ENCODE results near the gene FGB.
"Not testable (repeated sequence)": the region's sequence is repeated elsewhere in the genome, so short reads cannot be mapped to it uniquely, and the experiment has no call there.

Gene FGB

DNA sequence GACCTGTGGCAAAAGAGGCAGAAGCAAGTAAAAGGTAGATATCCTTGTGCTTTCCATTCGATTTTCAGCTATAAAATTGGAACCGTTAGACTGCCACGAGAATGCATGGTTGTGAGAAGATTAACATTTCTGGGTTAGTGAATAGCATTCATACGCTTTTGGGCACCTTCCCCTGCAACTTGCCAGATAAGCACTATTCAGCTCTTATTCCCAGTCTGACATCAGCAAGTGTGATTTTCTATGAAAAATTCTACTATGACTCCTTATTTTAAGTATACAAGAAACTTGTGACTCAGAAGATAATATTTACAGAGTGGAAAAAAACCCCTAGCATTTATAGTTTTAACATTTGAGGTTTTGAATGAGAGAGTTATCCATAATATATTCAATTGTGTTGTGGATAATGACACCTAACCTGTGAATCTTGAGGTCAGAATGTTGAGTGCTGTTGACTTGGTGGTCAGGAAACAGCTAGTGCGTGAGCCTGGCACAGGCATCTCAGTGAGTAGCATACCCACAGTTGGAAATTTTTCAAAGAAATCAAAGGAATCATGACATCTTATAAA, 3.9 kb downstream of the FGB start:
- no peak for DNase-seq

GRCh38 chr4:154569028-154569427, 6.2 kb downstream of the FGB start:
- no peak for DNase-seq

GRCh38 chr4:154569584-154569983, 6.8 kb downstream of the FGB start:
- no peak for DNase-seq

- DNase-seq = no peak
Measured at GRCh38 chr4:154573190-154573870, 10.5 kb downstream of the FGB start.

GRCh38 chr4:154574311-154574710, 11.5 kb downstream of the FGB start:
- no peak for DNase-seq

GRCh38 chr4:154577324-154577723, 14.5 kb downstream of the FGB start:
- no peak for DNase-seq

DNA sequence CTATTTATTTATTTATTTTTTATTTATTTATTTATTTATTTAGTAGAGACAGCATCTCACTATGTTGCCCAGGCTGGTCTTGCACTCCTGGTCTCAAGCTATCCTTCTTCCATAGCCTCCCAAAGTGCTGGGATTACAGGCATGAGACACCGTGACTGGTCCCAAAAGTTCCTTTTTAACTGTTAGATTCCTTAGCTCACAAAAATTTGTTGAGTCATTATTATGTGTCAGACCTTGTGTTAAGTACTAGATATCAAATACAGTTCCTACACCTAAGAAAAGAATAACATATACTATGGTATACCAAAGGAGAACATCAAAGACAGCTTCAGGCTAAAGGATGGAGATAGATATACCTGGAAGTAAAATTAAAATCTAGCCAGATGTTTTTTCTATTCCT, 16.1 kb downstream of the FGB start:
- no peak for DNase-seq

GRCh38 chr4:154579927-154580326, 17.1 kb downstream of the FGB start:
- no peak for DNase-seq

DNA sequence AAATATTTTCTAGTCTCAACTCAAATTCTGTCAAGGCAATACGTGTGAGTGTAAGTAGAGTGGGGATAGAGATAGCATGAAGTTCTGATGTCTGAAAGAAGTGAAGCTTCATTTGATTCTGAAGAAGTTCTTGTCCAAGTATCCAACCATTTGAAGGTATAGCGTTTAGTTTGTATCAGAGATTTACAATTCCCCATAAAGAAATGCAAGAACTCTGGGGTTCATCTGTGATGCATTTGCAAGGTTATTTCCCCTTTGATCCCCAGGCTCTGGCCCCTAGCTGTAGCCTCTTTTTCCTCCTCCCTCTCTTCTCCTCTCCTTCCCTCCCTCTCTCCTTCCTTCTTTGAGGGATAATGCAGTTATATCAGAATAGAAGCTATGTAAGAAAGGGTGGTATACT, 19.9 kb downstream of the FGB start:
- DNase-seq = no peak

- DNase-seq = no peak
Measured at GRCh38 chr4:154583230-154583629, 20.4 kb downstream of the FGB start.

DNA sequence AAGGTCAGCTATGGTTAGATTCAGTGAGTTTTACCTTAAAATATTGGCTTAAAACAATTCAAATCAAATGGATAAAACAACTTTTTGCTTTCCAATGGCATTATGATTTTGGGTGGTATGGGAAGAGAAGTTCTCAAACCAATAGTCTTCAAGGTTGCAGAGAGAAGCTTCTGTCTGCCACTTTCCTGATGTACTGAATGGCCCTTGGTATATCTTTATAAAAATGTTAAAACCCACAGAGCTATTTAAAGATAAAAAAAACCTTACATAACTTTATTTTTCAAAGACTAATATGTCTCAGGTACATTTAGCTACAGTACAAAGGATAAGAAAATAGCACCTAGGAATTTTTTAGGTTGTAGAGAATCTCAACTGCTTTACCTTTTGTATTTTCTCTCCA, 20.9 kb downstream of the FGB start:
- DNase-seq = no peak

- no peak for DNase-seq
Measured at GRCh38 chr4:154584259-154584658, 21.4 kb downstream of the FGB start.

GRCh38 chr4:154585369-154586018, 22.7 kb downstream of the FGB start:
- no peak for DNase-seq

GRCh38 chr4:154586296-154587033, 23.7 kb downstream of the FGB start:
- DNase-seq = no peak

- DNase-seq = no peak
Measured at GRCh38 chr4:154588198-154588597, 25.4 kb downstream of the FGB start.

DNA sequence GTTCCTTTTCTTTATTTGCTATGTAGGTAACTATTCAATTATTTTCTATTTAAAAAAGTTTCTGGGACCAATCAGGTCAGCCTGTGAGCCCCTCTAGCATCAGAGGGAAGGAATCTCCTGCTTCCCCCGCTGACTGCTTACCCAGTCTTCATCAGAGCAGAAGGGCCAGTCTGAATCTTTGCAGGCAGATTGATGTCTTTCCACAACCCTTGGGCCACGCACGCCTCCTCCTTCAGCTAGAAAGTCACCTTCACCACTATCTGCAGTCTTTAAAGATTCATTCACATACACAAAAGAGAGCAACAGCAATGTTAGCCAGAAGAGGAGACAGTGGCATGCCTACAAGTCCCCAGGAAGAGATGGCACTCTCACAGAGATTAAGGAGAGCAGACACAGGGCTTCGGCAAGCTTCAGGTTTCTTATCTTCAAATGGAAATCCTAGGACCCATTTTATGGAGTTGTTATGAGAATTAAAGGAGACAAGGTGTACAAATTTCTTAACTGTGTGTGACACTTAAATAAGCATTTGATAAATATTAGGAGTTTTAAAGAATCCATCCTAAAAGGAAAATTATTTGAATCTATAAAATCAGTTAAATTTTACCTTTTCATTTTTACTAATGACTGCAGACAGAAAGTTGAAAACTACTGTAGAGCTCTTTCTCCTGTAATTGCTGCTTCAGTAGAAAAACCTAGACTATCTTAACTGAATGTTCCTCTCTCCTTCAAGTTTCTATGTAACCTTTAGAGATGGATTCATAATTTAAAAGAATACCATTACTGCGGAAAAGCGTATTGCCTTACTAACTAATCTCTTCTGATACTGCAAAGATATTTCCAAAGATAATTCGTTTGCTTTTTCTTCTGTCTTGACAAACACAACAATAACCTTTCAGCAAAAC, 26.7 kb downstream of the FGB start:
- no peak for DNase-seq

DNA sequence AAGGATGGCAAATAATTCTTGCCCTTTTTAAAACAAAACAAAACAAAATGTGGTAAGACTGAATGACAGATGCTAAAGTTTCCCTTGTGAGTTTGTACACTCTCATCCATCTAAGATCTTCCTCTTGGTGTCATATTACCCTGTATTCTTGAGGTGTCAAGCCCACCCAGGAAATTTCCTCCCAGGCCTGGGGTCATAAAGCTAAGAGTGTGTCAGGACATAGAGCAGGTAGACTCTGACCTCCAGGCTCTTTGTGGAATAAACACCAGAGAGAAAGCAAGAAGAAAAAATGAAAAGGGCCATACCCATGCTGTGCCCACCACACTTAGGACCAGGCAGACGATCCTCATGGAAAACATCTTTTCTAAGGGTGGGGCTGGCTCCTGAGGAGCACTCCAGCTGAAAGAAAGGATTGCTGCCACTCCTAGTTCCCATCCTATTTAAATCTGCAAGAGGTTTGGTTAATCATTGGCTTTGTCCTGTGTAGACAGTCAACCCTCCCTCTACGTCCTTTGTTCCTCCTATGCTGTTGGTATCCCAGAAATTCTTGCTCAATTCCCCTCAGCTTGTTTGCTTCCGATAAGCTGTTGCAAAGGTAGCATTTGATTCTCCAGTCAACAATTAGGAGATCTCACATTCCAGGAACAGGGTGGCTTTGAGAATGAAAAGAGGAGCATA, 27.7 kb downstream of the FGB start, which contains the start of gene FGA:
Gene FGA (minus strand): TSS at position 414 of the 678 bp plus-strand sequence. CDS start 55 bp downstream, at position 359.
- DNase-seq = no peak

- no peak for DNase-seq
Measured at GRCh38 chr4:154591890-154592289, 29.1 kb downstream of the FGB start.

DNA sequence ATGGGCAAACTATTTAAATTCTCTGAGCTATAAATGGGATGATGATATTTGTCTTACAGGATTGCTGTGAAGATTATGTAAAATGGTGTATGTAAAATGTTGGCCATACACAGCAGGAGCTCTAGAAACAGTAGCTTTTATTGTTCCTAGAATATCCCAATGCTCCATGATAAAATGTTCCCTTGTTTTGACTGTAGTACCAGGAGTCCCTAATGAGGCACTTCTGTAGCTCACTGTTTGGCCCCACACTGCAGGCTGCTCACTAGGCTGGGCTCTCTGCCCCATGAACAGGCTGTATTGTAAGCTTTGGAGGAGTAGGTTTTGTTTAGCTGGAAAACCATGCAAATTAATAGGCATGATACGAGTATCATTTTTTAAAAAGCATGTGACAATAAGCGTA, 31.1 kb downstream of the FGB start:
- no peak for DNase-seq

DNA sequence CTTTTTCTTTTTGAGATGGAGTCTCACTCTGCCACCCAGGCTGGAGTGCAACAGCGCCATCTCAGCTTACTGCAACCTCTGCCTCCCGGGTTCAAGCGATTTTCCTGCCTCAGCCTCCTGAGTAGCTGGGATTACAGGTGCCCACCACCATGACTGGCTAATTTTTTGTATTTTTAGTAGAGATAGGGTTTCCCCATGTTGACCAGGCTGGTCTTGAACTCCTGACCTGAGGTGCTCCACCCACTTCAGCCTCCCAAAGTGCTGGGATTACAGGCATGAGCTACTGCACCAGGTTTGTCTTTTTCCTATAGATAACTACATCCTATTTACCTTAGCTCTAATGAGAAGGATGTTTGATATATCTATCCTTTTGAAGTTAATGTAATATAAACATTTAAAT, 31.5 kb downstream of the FGB start:
- DNase-seq = not testable (repeated sequence)

GRCh38 chr4:154595807-154596206, 33.0 kb downstream of the FGB start:
- DNase-seq = no peak

DNA sequence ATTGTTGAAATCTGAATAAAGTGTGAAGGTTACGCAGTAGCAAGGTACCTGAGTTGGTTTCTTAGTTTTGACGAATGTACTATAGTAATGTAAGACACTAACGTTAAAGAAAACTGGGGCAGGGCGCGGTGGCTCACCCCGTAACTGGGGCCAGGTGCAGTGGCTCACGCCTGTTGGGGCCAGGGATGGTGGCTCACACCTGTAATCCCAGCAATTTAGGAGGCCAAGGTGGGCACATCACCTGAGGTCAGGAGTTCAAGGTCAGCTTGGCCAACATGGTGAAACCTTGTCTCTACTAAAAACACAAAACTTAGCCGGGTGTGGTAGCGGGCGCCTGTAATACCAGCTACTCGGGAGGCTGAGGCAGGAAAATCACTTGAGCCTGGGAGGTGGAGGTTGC, 34.5 kb downstream of the FGB start:
- DNase-seq = not testable (repeated sequence)

All from stimulated activated CD4-positive, alpha-beta T cell treated with anti-CD3 and anti-CD28 coated beads, Interleukin-4, amount 100 ng/mL, for 24 hours (primary cell).